GM23248 (cell line): Measurements from ENCODE around the gene DIS3. TPM values are rescaled to one million over a fixed set of nuclear protein-coding genes. Genes with fewer than 3 reads are reported as not detected.
"Not testable (repeated sequence)": the region's sequence is repeated elsewhere in the genome, so short reads cannot be mapped to it uniquely, and the experiment has no call there.

Experiments
- DNase-seq: peaks from one replicate; pipeline ENCODE4 v3.0.0-alpha.2; 2015
- H2AFZ ChIP-seq: fragments of 200-600 bp; sonication (generic); 2 replicates; pipeline ENCODE4 v1.6.1; 2016; ENCODE audit warnings: antibody characterized with exemption
- H3F3A ChIP-seq: fragments of 200-600 bp; sonication (generic); 2 replicates; pipeline ENCODE4 v1.6.1; 2016; ENCODE audit warnings: mild to moderate bottlenecking, antibody characterized with exemption, mixed run types; ENCODE audit not compliant: insufficient read depth
- H3K27ac ChIP-seq: fragments of 200-600 bp; sonication (generic); 2 replicates; pipeline ENCODE4 v1.5.1; 2016; ENCODE audit warnings: mild to moderate bottlenecking
- H3K27me3 ChIP-seq: fragments of 200-600 bp; sonication (generic); replicated peaks from 2 replicates; pipeline ENCODE4 v1.6.1; 2016; ENCODE audit warnings: mild to moderate bottlenecking; ENCODE audit not compliant: insufficient read depth
- H3K36me3 ChIP-seq: fragments of 200-600 bp; sonication (generic); 2 replicates; pipeline ENCODE4 v1.6.1; 2016; ENCODE audit warnings: low read depth, mild to moderate bottlenecking
- H3K4me1 ChIP-seq: fragments of 200-600 bp; sonication (generic); 2 replicates; pipeline ENCODE4 v1.6.1; 2016; ENCODE audit warnings: mild to moderate bottlenecking; ENCODE audit not compliant: insufficient read depth
- H3K4me2 ChIP-seq: fragments of 200-600 bp; sonication (generic); one replicate; pipeline ENCODE4 v1.6.1; 2016; ENCODE audit warnings: mild to moderate bottlenecking; ENCODE audit not compliant: unreplicated experiment
- H3K4me3 ChIP-seq: fragments of 200-600 bp; sonication (generic); 2 replicates; pipeline ENCODE4 v1.5.1; 2016; ENCODE audit warnings: mild to moderate bottlenecking
- H3K79me2 ChIP-seq: fragments of 200-600 bp; sonication (generic); 2 replicates; pipeline ENCODE4 v1.6.1; 2016; ENCODE audit warnings: mild to moderate bottlenecking; ENCODE audit not compliant: insufficient read depth
- H3K9ac ChIP-seq: fragments of 200-600 bp; sonication (generic); 2 replicates; pipeline ENCODE4 v1.6.1; 2016; ENCODE audit warnings: mild to moderate bottlenecking
- H3K9me2 ChIP-seq: fragments of 200-600 bp; sonication (generic); 2 replicates; pipeline ENCODE4 v1.6.1; 2016; ENCODE audit warnings: mixed run types, mild to moderate bottlenecking, moderate library complexity; ENCODE audit not compliant: insufficient read depth
- H3K9me3 ChIP-seq: fragments of 200-600 bp; sonication (generic); one replicate; pipeline ENCODE4 v1.6.1; 2017; ENCODE audit warnings: low read depth
- H4K20me1 ChIP-seq: fragments of 200-600 bp; sonication (generic); 2 replicates; pipeline ENCODE4 v1.6.0; 2016; ENCODE audit not compliant: insufficient read depth
- EZH2 ChIP-seq: fragments of 200-600 bp; sonication (generic); IDR thresholded peaks from 2 replicates; pipeline ENCODE4 v1.6.1; 2018; ENCODE audit warnings: antibody characterized with exemption, mild to moderate bottlenecking; ENCODE audit not compliant: insufficient read depth, poor library complexity, severe bottlenecking
- EZH2phosphoT487 ChIP-seq: fragments of 200-600 bp; sonication (generic); IDR thresholded peaks from 2 replicates; pipeline ENCODE4 v1.6.1; 2018; ENCODE audit warnings: antibody characterized with exemption, moderate library complexity, mild to moderate bottlenecking, low read depth; ENCODE audit not compliant: insufficient read depth
- WGBS, 2 experiments: methylation state at CpG; one replicate each; pipeline ENCODE4 v1.1.6; 2015 to 2017; ENCODE audit warnings: low lambda C conversion rate in 2 of 2, low coverage in 1 of 2; ENCODE audit errors: missing lambda C conversion rate in 2 of 2; 5-methylcytosine and 5-hydroxymethylcytosine counted together
- in situ Hi-C: fragments of 300-500 bp; cut with MboI; formaldehyde crosslinking; loops from 2 replicates; pipeline ENCODE4 v1.15.0; 2020
- polyA plus RNA-seq: library from polyadenylated mRNA; unstranded; fragments of >200 nt; fragmentation: Nextera tagmentation; extraction: Ambion mirVana; gene quantifications from 2 replicates; pipeline ENCODE4 v1.2.1, GENCODE V29; 2016
- small RNA-seq: library from RNA; depleted of rRNA; stranded (forward); fragments of <200 nt; gene quantifications from one replicate; pipeline ENCODE3, GENCODE V24; 2014; ENCODE audit warnings: low read depth, low replicate concordance
- total RNA-seq: library from RNA; depleted of rRNA; stranded (reverse); fragments of >200 nt; shearing (Covaris generic); gene quantifications from 2 replicates; pipeline ENCODE4 v1.2.3, GENCODE V29; 2014; rRNA removed

Gene DIS3
- total and polyA plus RNA-seq, 2 experiments from 2014 or later = 17.3 to 31.0 TPM

DNA sequence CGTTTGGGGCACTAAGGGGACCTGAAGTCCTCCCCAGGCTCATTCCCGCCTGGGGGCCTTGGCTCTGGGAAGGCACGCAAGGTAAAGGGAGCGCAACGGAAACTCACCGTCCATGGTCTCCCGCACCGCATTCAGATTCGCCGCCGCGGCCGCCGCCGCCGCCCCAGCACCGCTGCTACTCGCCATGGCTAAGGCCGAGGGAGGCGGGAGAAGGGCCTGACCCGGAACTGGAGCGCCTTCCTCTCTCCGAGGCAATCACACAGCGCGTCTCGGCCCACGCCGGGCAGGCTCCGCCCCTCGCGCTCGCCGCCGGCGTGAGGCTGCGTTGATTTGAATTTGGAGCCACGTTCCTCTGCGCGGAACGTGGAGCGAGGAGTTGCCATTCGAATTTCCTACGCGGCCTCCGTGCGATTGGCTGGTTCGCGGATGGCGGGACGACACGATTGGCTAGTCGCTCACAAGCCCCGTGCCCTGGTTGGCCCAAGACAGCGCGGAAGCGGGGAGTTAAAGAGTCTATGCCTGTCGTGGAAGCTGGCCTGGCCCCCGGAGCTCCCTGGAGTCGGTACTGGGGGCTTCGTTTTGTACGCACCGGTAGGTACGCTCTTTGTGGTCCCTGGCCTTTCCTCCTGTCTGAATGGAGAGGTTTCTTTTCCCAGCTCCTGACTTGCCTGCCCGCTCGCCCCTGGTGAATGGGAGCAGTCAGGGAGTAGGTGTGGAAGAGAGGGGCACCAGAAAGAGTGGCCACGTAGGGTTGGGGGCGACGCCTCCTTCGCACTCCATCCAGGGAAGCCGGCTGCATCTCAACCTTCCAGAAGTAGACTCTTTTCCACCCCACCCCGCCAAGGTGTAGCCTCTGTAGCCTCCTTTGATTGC lies 54.0 kb downstream of the DIS3 start, which contains the start of the genes BORA and MZT1:
Gene BORA (plus strand): TSS at position 507 of the 873 bp plus-strand sequence. CDS start 1,018 bp downstream, outside the sequence.
Gene MZT1 (minus strand): TSS at position 213 of the 873 bp plus-strand sequence. CDS start 27 bp downstream, at position 186.
- peak within 1 kb of the TSS; percentile 86 for H3K4me2 ChIP-seq
- no peaks in the 10 kb centered on the region for H3K27me3 ChIP-seq
- H3K9me2 ChIP-seq = no peaks in the 10 kb centered on the region
- peak within 1 kb of the TSS; percentile 87 for H3K4me3 ChIP-seq
- in situ Hi-C loops = no loop called here
- H3K9me3 ChIP-seq = no peaks in the 10 kb centered on the region
- WGBS, 2 experiments = 1% methylated on average over 65 to 66 of the region's 71 CpGs
- peak within 1 kb of the TSS; percentile 94 for H2AFZ ChIP-seq
- TF ChIP-seq EZH2 (no peak), EZH2phosphoT487 (no peak)
- peaks cover 95% of the 10 kb centered on the region for H3K79me2 ChIP-seq
- H3K9ac ChIP-seq = peak within 1 kb of the TSS; percentile 83
- peaks cover 22% of the 10 kb centered on the region for H3K4me1 ChIP-seq
- H3F3A ChIP-seq = no peaks in the 10 kb centered on the region
- peak; percentile 99 for DNase-seq
- 0 out of 2 replicates have a peak within 1 kb of the TSS, but pooled peaks have one; percentile 6 for H3K27ac ChIP-seq
- peaks cover 5% of the 10 kb centered on the region; the same call in 1 of the 2 replicates for H3K36me3 ChIP-seq
- no peaks in the 10 kb centered on the region for H4K20me1 ChIP-seq

DNA sequence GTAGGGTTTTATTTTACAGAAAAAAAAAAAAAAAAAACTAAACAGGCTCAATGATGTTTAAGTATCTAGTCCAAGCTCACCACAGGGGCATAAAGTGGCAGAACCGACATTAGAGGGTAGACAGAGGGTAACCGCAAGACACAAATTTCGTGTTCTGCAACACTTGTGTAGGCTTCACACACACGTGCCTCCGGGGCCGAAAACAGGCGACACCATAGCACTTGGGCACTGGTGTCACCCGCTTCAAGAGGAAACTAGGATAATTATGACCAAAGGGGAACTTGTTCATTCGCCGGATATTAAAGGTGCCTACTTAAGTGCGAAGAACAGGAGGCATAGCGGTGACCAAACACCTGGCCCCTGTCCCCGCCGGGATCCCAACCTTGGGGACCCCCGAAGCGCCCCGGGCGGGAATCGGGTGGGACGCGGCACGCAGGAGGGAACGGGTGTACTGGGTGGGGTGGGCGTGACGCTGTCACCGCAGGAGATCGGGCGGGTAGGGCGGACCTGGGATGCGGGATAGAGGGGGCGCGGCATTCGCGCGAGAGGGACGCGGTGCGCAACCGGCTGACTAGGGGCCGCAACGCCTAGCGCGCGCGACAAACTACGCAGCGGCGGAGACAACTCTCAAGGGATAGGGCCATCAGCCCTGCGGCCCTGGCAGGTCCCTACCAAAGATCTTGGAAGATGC lies 54.8 kb downstream of the DIS3 start:
- H3K27ac ChIP-seq = no peak overlapping the region
- WGBS, 2 experiments = 4 to 7% methylated on average over 23 to 49 of the region's 49 CpGs
- in situ Hi-C loops = no loop called here

DNA sequence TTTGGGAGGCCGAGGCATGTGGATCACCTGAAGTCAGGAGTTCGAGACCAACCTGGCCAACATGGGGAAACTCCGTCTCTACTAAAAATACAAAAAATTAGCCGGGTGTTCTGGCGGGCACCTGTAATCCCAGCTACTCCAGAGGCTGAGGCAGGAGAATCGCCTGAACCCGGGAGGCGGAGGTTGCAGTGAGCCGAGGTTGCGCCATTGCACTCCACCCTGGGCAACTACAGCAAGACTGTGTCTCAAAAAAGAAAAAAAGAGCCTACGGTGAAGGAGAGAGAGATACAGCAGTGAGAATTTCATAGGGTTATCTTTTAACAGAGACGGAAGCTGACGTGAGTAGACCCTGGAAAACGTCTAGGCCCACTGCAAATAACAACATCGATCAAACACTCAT lies 55.5 kb downstream of the DIS3 start:
- in situ Hi-C loops, H3K9me3 ChIP-seq, H4K20me1 ChIP-seq, H3K9me2 ChIP-seq, H3K36me3 ChIP-seq, H3F3A ChIP-seq, H3K27ac ChIP-seq, H3K27me3 ChIP-seq, DNase-seq: not testable (repeated sequence)
- peaks cover 22% of the 10 kb centered on the region for H3K4me1 ChIP-seq
- H3K4me3 ChIP-seq = peak overlapping the region; percentile 87
- peak overlapping the region; percentile 83 for H3K9ac ChIP-seq
- H3K4me2 ChIP-seq = peak overlapping the region; percentile 86
- peak overlapping the region; percentile 89; the same call in 1 of the 2 replicates for H2AFZ ChIP-seq
- 81 to 85% methylated on average over 15 of the region's 15 CpGs for WGBS, 2 experiments
- H3K79me2 ChIP-seq = peaks cover 95% of the 10 kb centered on the region

More for the DNA sequence above, 54.8 kb downstream of the DIS3 start:
- Histone ChIP-seq H3K9me2 (no peaks in the 10 kb centered on the region), H3K4me1 (peaks cover 22% of the 10 kb centered on the region), H3K36me3 (peaks cover 1% of the 10 kb centered on the region; the same call in 1 of the 2 replicates), H2AFZ (peak overlapping the region; percentile 89), H3K9me3 (no peaks in the 10 kb centered on the region), H3K27me3 (no peaks in the 10 kb centered on the region), H3K9ac (peak overlapping the region; percentile 83), H3K4me2 (peak overlapping the region; percentile 86), H3K4me3 (peak overlapping the region; percentile 87), H4K20me1 (no peaks in the 10 kb centered on the region), H3K79me2 (peaks cover 95% of the 10 kb centered on the region), H3F3A (no peaks in the 10 kb centered on the region)
- DNase-seq = peak; percentile 66
- TF ChIP-seq EZH2phosphoT487 (no peak), EZH2 (no peak)

DNA sequence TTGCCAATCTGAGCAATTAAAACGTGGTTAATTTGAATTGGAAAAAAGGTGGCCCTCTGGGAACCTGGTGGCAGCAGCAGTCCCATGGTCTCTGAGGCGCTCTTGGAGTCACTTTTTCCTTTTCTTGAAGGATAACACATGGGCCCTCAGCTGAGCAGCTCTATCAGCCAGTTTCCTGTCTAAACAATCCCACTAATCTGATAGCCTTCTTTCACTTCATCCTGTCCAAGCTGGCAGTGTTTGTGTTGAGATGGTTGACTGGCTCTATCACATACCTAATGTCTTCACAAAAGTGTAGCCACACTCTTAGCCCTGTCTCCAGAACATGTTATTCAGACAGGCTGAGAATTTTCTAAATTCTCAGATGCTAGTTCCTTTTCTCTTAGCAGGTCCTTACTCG lies 64.9 kb downstream of the DIS3 start:
- Histone ChIP-seq H2AFZ (no peak overlapping the region), H3K9me2 (no peaks in the 10 kb centered on the region), H4K20me1 (peaks cover 4% of the 10 kb centered on the region; the same call in 1 of the 2 replicates), H3K79me2 (peaks cover 90% of the 10 kb centered on the region), H3K4me3 (no peak overlapping the region), H3F3A (no peaks in the 10 kb centered on the region), H3K4me1 (no peaks in the 10 kb centered on the region), H3K9ac (no peak overlapping the region), H3K36me3 (peaks cover 20% of the 10 kb centered on the region; the same call in 1 of the 2 replicates), H3K4me2 (no peak overlapping the region), H3K27ac (no peak overlapping the region), H3K9me3 (no peaks in the 10 kb centered on the region), H3K27me3 (no peaks in the 10 kb centered on the region)
- in situ Hi-C loops = no loop called here
- 63 to 64% methylated on average over 3 of the region's 3 CpGs for WGBS, 2 experiments
- no peak for DNase-seq
- TF ChIP-seq EZH2phosphoT487 (no peak), EZH2 (no peak)

Small RNAs within 50 kb of the gene (small RNA-seq; reads per million reads assigned to genes)
- not detected for gene RNU6-80P

Other genes with a start within 250 kb of the DIS3 start
- gene MZT1, start 54.3 kb downstream of the DIS3 start, total RNA-seq = 27.2 and 31.1 TPM in 2 replicates
- 22.9 and 24.3 TPM in 2 replicates for gene MZT1, start 54.3 kb downstream of the DIS3 start, polyA plus RNA-seq
- 4.9 and 7.2 TPM in 2 replicates for gene BORA, start 54.0 kb downstream of the DIS3 start, total RNA-seq
- 4.4 and 5.5 TPM in 2 replicates for gene BORA, start 54.0 kb downstream of the DIS3 start, polyA plus RNA-seq
- gene PIBF1, start 233 bp upstream of the DIS3 start, total RNA-seq = 15.2 and 20.4 TPM in 2 replicates
- gene PIBF1, start 233 bp upstream of the DIS3 start, polyA plus RNA-seq = 14.8 and 17.0 TPM in 2 replicates